Measurements from ENCODE around the gene RPS27.

RPS27 gene

DNA sequence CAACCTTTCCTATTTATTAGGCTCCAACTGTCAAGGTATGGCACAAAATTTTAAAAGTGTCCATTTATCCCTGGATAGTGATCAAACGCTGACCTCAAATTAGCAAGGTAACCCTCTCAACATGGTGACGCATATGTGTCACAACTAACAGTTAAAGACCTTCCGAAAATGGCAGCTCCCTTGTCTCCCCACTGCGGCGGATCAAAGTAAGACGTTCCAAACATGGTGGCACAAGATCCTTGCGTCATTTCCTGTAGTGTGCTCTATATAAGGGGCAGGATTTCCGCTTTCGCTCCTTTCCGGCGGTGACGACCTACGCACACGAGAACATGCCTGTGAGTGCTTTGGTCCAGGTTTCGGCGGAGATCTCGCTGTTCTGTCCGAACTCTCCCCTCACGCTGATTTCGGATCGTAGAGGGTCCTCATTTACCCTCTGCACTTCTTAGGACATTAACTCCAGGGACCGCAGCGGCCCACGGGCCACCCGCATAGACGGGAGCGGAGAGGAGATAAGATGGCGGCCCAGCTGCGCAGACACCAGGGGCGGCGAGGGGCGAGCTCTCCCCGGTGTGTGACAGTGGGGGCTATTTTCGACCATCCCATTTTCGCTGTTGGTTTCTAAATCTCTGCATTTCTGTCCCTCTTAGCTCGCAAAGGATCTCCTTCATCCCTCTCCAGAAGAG, at the start of gene RPS27:
Gene RPS27 (plus strand): TSS at position 295 of the 683 bp plus-strand sequence. CDS start 35 bp downstream, at position 330.
- DNase-seq (ENCODE audit: low spot score), result peak; percentile 92

DNA sequence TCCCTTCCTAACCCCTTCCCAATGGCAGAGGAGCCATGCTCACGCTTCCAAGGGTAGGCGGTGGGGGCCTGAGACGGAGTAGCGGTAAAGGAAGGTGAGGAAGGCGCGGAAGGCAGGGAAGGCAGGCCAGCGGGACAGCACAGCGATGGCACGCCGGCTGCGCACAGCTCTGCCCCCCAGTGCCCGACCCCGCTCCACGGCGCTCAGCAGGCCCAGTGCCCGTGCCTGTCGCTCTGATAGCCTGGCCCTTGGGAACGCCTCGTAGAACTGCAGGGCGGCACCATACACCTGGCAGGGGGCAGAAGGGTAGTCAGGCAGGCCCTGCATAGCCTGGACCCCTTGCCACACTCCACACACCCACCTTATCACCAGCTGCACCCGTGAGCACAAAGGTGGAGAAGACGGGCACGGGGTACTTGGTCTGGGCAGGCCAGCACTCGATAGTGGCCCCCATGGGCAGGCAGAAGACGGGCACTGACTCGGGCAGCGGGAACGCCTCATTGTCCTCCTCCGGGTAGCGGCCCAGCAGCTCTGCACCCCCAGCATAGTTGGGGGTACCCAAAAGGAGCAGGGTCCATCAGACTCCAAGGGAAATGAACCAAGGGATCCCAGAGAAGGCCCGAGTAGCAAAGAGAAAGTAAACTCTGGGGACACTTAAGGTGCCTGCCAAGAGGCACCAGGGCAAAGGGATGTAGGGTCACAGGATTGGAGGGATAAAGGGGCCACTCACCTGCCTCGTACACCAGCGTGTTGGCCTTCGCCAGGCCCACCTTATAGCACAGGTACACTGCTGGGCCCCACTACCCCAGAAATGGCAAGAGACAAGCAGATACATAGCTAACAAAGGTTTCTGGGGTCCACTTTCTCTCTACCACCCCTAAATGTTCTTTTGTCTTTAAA, 48.5 kb upstream of the RPS27 start:
- no peak for DNase-seq (ENCODE audit: low spot score)

DNA sequence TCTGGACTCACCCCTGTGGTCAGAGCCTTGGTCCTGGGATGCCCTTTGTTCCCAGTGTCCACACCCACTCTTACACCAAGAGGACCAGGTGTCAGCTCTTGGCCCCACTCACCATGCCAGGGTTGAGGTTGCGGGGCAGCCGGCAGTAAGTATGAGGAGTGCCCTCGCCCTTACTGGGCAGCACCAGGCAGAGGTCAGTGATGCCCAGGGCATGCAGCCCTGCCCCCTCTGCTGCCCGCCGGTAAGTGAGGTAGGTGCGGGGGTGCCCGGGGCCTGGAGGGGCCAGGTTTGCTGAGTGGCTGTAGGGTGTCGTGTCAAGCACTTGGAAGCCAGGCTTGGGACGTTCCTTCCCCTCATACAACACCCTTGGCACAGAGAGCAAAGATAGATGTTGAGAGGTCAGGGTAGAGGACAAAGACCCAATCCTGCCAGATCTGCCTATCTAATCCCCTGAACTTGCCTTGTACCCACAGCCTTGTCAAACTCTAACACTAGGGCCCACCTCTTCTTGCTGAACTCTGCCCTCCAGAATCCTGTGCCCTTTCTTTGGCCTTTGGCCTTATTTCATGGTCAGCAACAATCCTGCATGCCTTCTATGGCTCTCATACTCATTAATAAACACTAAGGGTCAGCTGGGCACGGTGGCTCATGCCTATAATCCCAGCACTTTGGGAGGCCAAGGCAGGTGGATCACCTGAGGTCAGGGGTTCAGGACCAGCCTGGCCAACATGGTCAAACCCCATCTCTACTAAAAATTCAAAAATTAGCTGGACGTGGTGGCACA, 47.6 kb upstream of the RPS27 start:
- no peak for DNase-seq (ENCODE audit: low spot score)

DNA sequence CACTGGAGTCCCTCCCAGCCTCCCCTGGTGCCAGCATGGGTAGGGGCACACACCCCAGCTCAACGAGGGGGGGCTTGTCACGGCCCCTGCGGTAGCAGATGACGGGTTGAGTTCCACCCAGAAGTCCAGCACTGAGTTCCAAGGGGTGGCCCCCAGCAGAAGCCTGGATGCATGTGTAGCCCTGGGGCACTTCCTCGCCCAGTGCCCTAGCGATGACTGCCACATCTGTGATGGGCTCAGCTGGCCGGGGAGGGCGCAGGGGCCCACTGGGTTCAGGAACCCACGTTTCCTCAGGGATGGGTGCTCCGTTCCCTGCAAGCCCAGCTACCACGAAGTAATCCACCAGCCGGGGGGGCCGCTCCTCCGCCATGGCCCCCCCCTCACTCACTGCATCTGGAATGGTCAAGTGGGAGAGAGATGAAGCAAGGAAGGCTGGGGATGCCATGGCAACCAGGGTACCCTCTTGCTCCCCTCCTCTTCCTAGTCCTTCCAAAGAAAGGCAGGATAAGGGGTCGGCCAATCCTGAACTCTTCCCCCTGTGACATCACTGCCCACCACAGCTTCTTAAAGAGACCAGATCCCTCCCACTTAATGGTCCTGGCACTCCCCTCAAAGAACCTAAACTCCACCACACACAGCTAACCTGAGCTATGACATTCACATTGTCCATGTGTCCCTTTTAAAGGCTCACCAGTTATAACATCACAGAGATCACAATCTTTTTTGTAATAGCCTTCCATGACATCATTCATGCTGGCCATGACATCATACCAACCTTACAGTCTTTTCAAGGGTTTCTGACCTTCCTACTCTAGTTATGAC, 46.3 kb upstream of the RPS27 start:
- DNase-seq (ENCODE audit: low spot score), result no peak

DNA sequence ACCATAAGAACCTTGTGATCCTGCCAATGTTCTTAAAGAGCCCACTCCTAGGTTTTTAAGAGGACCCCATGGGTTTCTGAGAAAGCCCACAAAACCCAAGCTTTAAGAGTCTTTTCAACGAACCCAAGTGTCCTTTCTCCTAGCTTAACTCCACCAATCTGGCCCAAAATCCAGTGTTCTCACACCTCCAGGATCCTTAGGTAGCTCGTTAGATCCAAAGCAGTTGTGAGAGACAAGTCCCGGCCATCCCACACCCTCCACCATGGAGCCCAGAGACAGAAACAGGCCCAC, 45.8 kb upstream of the RPS27 start:
- no peak for DNase-seq (ENCODE audit: low spot score)

DNA sequence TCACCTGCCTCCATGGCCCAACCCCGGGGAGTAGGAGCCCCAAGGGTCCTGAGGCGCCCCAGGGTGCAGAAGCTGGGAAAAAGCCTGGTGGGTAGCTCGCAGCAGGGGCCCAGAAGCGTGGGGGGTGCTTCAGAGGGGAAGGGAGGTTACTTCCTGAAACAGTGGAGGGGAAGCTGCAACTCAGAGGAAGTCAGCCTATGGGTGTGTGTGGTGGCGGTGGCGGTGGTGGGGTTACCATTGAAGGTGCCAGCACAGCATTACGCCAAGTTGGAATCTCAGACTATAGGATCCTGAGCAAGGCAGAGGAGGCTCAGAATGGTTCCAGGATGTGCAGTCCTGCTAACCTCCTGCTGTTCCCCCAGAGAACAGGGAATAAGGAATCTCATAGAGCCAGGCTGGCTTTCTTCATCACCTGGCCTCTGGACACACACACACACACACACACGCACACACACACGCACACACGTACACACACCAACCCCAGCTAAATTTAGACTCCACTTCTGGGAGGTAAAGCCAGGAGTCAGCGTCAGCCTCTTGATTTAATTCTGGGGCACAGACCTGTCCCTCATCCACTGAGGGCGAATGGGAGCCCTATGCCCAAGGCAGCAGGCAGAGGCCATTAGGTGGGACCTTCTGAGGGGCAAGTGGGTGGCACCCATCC, 45.3 kb upstream of the RPS27 start:
- DNase-seq (ENCODE audit: low spot score), result peak; percentile 53

DNA sequence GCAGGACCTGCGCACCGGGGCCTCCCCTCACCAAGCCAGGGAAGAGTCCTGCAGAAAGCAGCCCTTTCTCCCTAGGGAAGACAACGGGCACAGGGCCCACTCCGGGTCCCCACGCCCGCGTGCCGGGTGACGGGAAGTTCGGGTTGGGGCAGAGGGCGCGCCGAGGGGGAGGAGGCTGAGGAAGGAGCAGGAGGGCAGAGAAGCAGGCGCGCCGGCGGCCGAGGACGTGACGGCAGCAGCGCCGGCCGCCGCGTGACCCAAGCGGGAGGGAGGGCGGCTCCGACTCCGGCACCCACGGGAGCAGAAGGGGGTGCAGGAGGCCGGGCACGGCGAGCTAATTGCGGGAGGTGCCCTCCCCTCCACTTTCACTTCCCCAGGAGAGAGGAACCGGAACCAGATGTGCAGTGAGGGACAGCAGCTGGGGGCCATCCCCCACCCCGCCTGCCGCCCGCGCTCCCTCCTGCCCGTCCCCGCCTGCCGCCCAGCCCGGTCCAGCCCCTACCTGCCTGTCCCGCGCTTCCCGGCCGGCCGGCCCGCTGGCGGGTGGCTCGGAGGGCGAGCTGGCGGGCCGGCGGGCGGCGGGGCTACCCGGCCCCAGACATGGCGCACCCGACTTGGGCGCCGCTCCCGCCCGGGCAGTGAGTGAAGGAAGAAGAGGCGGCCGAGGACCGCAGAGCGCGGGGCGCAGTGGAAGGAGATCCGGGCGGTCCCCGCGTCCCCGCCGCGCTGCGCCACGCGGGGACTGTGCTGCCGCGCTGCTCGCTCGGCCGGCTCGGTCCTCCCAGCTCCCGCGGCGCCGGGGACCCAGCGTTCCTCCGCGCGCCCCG, 44.6 kb upstream of the RPS27 start:
- DNase-seq (ENCODE audit: low spot score), result peak; percentile 89

DNA sequence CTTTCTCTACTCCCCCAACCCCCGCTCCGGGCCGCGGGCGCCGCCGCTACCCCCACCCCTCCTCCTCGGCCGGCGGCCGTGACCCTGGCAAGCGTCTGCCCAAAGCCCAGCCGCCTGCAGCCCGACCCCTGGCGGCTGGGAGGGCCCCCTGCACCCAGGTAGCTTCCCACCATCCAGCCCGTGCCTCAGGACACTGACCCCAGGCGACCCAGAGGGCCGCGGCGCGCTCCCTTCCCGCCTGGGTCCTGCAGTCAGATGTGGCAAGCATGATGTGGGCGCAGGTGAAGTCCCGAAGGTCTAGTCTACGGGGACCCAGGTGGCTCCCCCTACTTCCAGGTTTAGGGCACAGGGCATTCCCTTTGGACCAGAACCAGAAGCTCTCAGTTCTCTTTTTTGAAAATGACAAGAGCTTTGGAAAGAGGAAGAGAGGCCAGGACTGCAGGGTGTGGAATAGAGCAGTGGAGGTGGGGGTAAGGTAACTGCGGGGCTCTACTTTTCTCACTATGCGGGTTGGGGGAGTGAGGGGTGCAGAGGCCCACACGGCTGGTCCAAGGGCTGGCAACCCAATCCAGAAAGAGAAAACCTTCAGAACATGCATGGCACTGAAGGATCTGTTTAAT, 43.8 kb upstream of the RPS27 start, which contains the start of gene DENND4B:
Gene DENND4B (minus strand): TSS at position 97 of the 620 bp plus-strand sequence. CDS start 2,344 bp downstream, outside the sequence.
- peak; percentile 97 for DNase-seq (ENCODE audit: low spot score)

DNA sequence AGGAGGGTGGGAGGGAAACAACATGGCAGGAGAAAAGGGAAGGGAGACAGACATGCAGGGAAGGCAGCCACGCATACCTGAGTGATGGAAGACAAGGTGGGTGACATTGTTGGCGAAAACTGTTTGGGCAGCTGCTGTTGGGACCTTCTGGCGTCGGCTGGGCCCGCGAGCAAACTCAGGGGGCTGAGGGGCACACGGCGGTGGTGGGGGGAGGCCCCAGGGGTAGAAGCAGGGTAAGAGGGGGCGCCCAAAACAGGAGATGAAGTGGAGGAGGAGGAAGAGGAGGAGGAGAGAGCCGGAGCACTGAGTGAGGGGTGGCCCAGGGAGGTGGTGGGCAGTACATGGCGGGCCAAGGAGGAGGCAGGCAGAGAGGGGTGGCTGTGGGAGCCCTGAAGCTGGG, 39.4 kb upstream of the RPS27 start:
- DNase-seq (ENCODE audit: low spot score), result no peak

DNA sequence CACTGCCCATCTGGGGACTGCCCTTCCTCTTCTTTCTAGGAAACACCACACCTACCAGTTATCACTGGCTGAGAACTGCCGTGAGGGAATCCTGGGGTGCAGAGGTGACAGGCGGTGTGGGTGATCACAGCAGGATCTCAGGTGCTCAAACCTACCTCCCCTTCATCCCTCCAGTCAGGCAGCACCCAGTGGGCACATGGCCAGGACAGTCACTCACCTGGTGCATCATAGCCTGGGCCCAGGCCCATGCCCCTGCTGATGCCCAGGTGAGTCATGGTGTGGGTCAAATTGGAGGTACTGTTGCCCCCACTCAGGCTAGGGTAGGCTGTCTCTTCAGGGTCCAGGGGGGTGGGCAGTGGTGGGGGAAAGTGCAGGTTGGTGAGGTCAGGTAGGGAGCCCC, 38.8 kb upstream of the RPS27 start:
- no peak for DNase-seq (ENCODE audit: low spot score)

DNA sequence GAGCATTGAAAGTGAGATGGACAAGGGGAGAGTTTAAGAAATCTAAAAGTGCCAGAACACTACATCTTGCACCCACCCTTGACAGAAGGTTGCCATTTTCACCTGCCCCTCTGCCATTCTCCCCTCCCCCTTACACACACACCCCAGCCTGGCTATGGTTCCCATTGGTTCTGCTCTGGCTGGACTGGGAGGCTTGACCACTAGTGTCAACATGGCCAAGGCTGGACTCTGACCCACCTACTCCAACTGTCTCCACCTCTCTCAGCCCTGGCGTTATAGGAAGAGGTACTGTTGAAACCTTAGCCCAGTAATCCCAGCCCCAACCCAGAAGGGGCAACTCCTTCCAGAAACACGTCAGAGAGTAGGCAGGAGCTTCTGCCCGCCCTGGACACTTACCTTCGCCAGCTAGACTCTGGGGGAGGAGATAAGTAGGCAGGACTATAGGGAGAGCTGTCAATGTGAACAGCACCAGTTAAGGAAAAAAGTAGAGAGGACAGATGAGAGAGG, 36.6 kb upstream of the RPS27 start:
- DNase-seq (ENCODE audit: low spot score), result no peak

DNA sequence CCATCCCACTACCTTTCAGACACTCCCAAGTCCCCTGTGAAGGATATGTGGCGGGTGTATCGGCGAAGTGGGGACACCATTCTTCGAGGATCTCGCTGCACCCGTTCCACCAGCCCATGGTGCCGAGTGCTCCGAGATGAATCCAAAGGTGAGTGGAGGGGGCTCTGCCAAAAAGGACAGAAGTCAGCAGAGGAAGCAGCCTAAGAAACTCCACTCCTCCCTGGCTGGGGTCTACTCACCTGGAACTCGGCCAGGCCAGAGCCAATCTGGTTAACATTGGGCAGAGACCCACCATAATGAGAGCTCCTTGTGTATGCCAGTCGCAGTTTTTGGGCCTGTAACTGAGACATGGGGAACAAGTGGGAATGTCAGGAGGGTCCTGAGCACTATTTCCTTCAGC, 35.7 kb upstream of the RPS27 start:
- DNase-seq (ENCODE audit: low spot score), result no peak

DNA sequence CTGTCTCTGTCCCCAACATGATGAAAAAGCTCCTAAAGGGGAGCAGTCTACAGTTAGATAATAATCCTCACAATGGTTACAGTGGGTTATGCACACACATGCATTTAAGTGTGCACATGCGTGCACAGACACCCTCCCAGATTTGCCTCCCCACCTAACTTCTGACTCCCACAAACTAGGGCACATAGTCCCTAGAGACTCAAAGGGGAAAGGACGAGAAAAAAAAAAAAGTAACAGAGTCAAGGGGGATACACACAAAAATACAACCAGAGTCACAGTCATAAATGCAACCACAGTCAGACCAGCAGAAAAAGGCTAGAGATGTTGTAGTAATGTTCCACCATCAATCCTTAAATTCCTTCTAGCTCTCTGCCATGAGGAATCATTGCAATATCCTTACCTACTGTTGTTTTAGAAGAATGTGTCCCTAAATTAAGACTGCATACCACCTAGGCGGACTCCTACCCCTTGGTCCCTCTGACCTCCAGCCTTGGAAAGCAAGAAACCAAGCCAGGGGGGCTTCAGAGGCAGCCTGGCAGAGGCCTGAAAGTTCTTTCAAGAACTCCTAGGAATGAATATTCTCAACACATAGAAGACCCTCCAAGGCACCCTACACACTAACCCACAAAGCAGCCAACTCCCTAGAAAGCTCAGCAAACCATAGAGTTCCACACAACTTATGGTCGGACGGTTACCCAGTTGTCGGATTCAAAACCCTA, 33.4 kb upstream of the RPS27 start:
- no peak for DNase-seq (ENCODE audit: low spot score)

DNA sequence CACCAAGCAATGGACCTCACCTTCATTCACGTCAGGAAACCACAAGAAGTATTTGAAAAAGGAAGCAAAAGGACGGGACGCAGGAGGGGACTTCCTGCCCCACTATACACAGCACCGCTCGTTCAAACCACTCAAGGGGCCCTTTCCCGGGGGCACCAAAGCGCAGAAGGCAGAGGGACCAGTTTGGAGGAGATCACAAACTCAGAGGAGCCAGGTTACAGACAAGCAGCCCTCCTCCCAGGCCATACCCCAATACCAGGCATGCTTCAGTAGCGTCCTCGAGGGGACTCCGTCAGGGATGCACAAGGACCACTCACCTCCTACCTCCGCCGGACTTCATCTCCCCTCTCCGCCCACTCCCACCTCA, 32.8 kb upstream of the RPS27 start:
- no peak for DNase-seq (ENCODE audit: low spot score)

DNA sequence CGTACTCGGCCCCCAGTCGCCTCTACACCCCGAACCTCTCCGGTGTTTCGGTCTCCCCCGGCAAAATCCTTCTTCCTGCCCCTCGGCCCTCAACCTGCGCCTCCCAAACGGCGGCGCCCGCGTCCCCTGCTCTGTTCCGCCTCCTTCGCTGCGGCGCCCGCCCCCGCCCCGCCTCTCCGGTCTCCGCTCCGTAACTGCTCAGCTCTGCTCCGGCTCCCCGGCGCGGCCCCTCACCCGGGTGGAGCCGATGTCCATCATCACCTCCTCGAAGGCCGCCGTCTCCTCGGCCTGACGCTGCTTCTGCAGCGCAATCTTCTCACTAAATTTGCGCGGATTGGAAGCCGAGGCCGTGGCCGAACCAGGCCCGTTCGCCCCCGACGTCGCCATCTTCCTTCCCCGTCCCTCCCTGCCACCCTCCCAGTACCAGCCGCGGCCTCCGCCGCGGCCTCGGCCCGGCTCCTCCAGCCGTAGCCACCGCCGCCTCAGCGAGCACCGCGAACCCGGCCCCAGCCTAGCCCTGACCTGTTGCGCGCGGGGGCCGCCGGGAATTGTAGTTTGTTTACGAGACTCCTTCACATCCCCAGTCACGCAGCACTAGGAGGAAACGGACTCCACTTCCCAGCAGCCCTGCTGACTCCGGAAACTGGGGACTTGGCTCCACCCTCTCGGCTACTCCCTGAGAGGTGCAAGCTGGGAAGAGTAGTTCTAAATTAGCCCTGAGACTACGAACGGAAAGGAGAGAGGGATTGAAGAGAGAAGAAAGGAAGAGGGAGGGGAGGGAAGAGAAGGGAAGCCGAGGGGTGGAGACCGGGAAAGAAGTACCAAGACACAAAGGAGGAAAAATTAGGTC, 32.2 kb upstream of the RPS27 start, which contains the start of gene CRTC2:
Gene CRTC2 (minus strand): TSS at position 502 of the 850 bp plus-strand sequence. CDS start 115 bp downstream, at position 387.
- peak; percentile 98 for DNase-seq (ENCODE audit: low spot score)

DNA sequence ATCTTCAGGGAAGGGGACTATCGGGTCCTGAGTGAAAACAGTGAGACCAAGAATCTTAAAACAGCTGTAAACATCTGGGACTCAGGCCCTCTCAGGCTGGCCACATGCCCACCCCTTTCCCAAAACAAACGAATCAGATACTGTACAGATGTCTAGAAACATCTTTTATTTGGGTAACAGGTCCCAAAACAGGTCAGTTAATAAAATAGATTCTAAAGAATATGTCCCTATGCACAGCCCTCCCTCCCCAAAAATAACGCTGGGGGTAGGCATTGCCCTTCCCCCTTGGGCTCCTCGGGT, 31.7 kb upstream of the RPS27 start:
- no peak for DNase-seq (ENCODE audit: low spot score)

DNA sequence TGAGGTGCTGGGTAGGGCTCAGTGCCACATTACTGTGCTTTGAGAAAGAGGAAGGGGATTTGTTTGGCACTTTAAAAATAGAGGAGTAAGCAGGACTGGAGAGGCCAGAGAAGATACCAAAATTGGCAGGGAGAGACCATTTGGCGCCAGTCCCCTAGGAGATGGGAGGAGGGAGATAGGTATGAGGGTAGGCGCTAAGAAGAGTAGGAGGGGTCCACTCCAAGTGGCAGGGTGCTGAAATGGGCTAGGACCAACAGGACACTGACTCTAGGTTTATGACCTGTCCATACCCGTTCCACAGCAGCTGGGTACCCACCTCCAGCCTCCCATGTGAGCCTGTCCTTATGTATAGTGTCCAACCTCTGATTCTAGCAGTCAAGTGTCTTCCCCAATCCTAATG, 31.1 kb upstream of the RPS27 start:
- DNase-seq (ENCODE audit: low spot score), result no peak

DNA sequence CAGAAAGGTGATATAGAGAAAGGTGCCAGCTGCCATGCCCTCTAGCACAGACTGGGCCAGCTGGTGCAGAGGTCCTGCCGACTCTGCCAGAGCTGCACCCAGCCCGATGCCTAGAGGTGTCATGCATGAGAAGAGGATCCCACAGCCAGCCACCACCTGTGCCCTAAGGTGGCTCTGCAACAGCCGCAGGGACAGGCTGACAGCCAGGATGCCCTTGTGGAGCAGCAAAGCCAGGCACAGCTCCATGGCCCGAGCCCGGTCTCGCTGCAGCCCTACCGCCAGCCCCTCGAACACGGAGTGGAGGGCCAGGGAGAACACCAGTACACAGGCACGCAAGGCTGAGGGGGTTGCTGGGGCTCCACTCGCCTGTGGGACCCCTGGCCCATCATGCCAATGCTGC, 30.4 kb upstream of the RPS27 start:
- DNase-seq (ENCODE audit: low spot score), result no peak
